GM12878 (cell line): ENCODE data around the gene WDR11. TPM values are rescaled to one million over a fixed set of nuclear protein-coding genes. Genes with fewer than 3 reads are reported as not detected.

ENCODE experiments used
- ATAC-seq: fragments of 200-7000 bp; cut with Tn5 transposase; 3 replicates; pipeline ENCODE4 v1.9.1; 2020; ENCODE audit warnings: mild to moderate bottlenecking, moderate library complexity
- BruUV-seq: library from RNA; stranded (reverse); fragments of 400-500 nt; replicated peaks from 2 replicates; lab custom pipeline; 2021; lab: Mats Ljungman, UMichigan
- CTCF ChIA-PET: fragments of 300-600 bp; sonication (Branson Sonifier 250); formaldehyde crosslinking; extraction: SDS; loops from one replicate; lab custom pipeline; 2021; ENCODE audit warnings: inconsistent platforms; lab: Yijun Ruan, JAX
- POLR2A ChIA-PET: fragments of 350-600 bp; formaldehyde crosslinking; extraction: SDS; loops from one replicate; lab custom pipeline; 2021; ENCODE audit warnings: inconsistent platforms; lab: Charles Lee
- RAD21 ChIA-PET: fragments of 300-600 bp; sonication (Branson Sonifier 250); formaldehyde crosslinking; loops from one replicate; lab custom pipeline; 2023; ENCODE audit warnings: antibody characterized with exemption; ENCODE audit not compliant: unreplicated experiment; lab: Charles Lee
- SMC1A ChIA-PET: fragments of 300-600 bp; sonication (Branson Sonifier 250); formaldehyde crosslinking; loops from one replicate; lab custom pipeline; 2023; ENCODE audit not compliant: unreplicated experiment, uncharacterized antibody; lab: Charles Lee
- DNase-seq: peaks from one replicate; pipeline ENCODE4 v3.0.0-alpha.2; 2011; ENCODE audit warnings: low read depth, low spot score
- FAIRE-seq: peaks from 3 replicates; lab custom pipeline; 2011; peaks lifted over from hg19 to GRCh38; lab: Jason Lieb, UNC
- H2AFZ ChIP-seq: 2 replicates; pipeline ENCODE4 v1.6.0; 2011; ENCODE audit warnings: low read depth, low read length, control low read depth; ENCODE audit not compliant: control insufficient read depth
- H3K27ac ChIP-seq: 2 replicates; pipeline ENCODE4 v1.5.1; 2011; ENCODE audit warnings: control low read depth; ENCODE audit not compliant: control insufficient read depth, insufficient read depth
- H3K27me3 ChIP-seq, 2 experiments: replicated peaks in 1 of 2; 2 replicates each; pipeline versions ENCODE4 v1.6.0 to v1.6.1; 2011; ENCODE audit warnings: low read length in 1 of 2; ENCODE audit not compliant: control insufficient read depth in 2 of 2, insufficient read depth in 2 of 2
- H3K36me3 ChIP-seq, 2 experiments: 2 replicates each; pipeline ENCODE4 v1.5.1; 2011; ENCODE audit warnings: low read length in 1 of 2; ENCODE audit not compliant: control insufficient read depth in 2 of 2, insufficient read depth in 2 of 2
- H3K4me1 ChIP-seq: 2 replicates; pipeline ENCODE4 v1.6.1; 2011; ENCODE audit warnings: mild to moderate bottlenecking, low read length, moderate library complexity, mixed read lengths; ENCODE audit not compliant: control insufficient read depth, insufficient read depth
- H3K4me2 ChIP-seq: 2 replicates; pipeline ENCODE4 v1.6.0; 2011; ENCODE audit warnings: control low read depth; ENCODE audit not compliant: control insufficient read depth, insufficient read depth
- H3K4me3 ChIP-seq: fragments of 200-600 bp; sonication (generic); 2 replicates; pipeline ENCODE4 v1.5.1; 2016
- H3K79me2 ChIP-seq: 2 replicates; pipeline ENCODE4 v1.6.0; 2011; ENCODE audit warnings: low read length; ENCODE audit not compliant: control insufficient read depth, insufficient read depth
- H3K9ac ChIP-seq: 2 replicates; pipeline ENCODE4 v1.8.0; 2011; ENCODE audit warnings: low read length, control low read depth, mixed read lengths; ENCODE audit not compliant: control insufficient read depth, insufficient read depth
- H3K9me3 ChIP-seq: replicated peaks from 3 replicates; pipeline ENCODE4 v1.5.1; 2011; ENCODE audit warnings: mild to moderate bottlenecking, low read length; ENCODE audit not compliant: control insufficient read depth, insufficient read depth
- H4K20me1 ChIP-seq: 2 replicates; pipeline ENCODE4 v1.6.0; 2011; ENCODE audit not compliant: control insufficient read depth, insufficient read depth
- BACH1 ChIP-seq: fragments of 450-650 bp; IDR thresholded peaks from 2 replicates; pipeline ENCODE4 v1.6.1; 2017; ENCODE audit warnings: mild to moderate bottlenecking, borderline replicate concordance
- CBX5 ChIP-seq: sonication (generic); IDR thresholded peaks from 2 replicates; pipeline ENCODE4 v1.6.1; 2016; ENCODE audit warnings: low read depth, moderate library complexity, mild to moderate bottlenecking, inconsistent platforms
- CREB1 ChIP-seq: IDR thresholded peaks from 2 replicates; pipeline ENCODE4 v1.6.1; 2012; ENCODE audit warnings: low read depth, mild to moderate bottlenecking, inconsistent platforms
- EGR1 ChIP-seq, 2 experiments: IDR thresholded peaks; 1 replicate in 1 of 2; 2 replicates in 1 of 2; pipeline ENCODE4 v1.6.1; 2011 to 2012; ENCODE audit warnings: low read depth in 2 of 2, low read length in 2 of 2, borderline replicate concordance in 1 of 2, mild to moderate bottlenecking in 1 of 2, moderate library complexity in 1 of 2
- NR2C2 ChIP-seq: IDR thresholded peaks from 2 replicates; pipeline ENCODE4 v1.6.1; 2011; ENCODE audit warnings: borderline replicate concordance, low read depth; ENCODE audit not compliant: control insufficient read depth, insufficient read length
- SP1 ChIP-seq: IDR thresholded peaks from one replicate; pipeline ENCODE4 v1.6.1; 2011; ENCODE audit warnings: low read depth, low read length
- TAF1 ChIP-seq: IDR thresholded peaks from 2 replicates; pipeline ENCODE4 v1.6.1; 2011; ENCODE audit warnings: mild to moderate bottlenecking, low read depth, low read length, borderline replicate concordance
- TCF3 ChIP-seq: IDR thresholded peaks from 2 replicates; pipeline ENCODE4 v1.6.1; 2012; ENCODE audit warnings: low read depth, mild to moderate bottlenecking, low read length, borderline replicate concordance; ENCODE audit not compliant: insufficient read depth
- YBX1 ChIP-seq: fragments of 450-650 bp; IDR thresholded peaks from 2 replicates; pipeline ENCODE4 v1.6.1; 2016; ENCODE audit warnings: antibody characterized with exemption
- ZNF274 ChIP-seq: IDR thresholded peaks from one replicate; pipeline ENCODE4 v1.8.0; 2011; ENCODE audit not compliant: insufficient read length, insufficient read depth
- WGBS: methylation state at CpG from one replicate; pipeline ENCODE4 v1.1.6; 2016; ENCODE audit warnings: low lambda C conversion rate; ENCODE audit not compliant: insufficient replicate concordance, insufficient coverage; ENCODE audit errors: missing lambda C conversion rate; 5-methylcytosine and 5-hydroxymethylcytosine counted together
- in situ Hi-C: fragments of 300-500 bp; cut with MboI; formaldehyde crosslinking; loops from 9 replicates; pipeline ENCODE4 v1.14.3; 2018; ENCODE audit warnings: mixed read lengths
- intact Hi-C: fragments of 100-400 bp; cut with micrococcal nuclease; formaldehyde crosslinking; loops from one replicate; pipeline ENCODE4 v1.14.2; 2022; ENCODE audit not compliant: unreplicated experiment
- polyA plus RNA-seq, 11 experiments: library from polyadenylated mRNA; depleted of rRNA in 4 of 11; unstranded in 6 of 11; stranded (reverse) in 5 of 11; fragments of >200 nt; fragmentation: Nextera tagmentation in 4 of 11; fragmentation: Illumina TruSeq in 1 of 11; extraction: Ambion mirVana in 4 of 11; extraction: Trizol in 1 of 11; gene quantifications; 1 replicate in 1 of 11; 2 replicates in 10 of 11; pipeline versions ENCODE4 v1.2.1 to v1.2.3, GENCODE V29; 2011 to 2016; ENCODE audit warnings: inconsistent platforms in 2 of 11, missing spikeins in 2 of 11, low read depth in 1 of 11
- total RNA-seq, 4 experiments: library from RNA; depleted of rRNA in 3 of 4; stranded (reverse); fragments of >200 nt in 3 of 4; fragmentation: Illumina TruSeq in 1 of 4; extraction: Trizol in 1 of 4; gene quantifications; 2 replicates each; pipeline versions ENCODE4 v1.2.1 to v1.2.3, GENCODE V29; 2013 to 2021
- TF ChIP-seq, protein P1 (sequence below): fragments of 450-650 bp; formaldehyde crosslinking; IDR thresholded peaks from 2 replicates; pipeline ENCODE4 v1.4.0; 2020; ENCODE audit warnings: mild to moderate bottlenecking, moderate library complexity

WDR11 gene
- total and polyA plus RNA-seq, 10 of the 15 experiments (the other 5 are each of a cell fraction or from before 2014, with no cell fraction given): 21.3 to 132 (median 42.6) TPM

DNA sequence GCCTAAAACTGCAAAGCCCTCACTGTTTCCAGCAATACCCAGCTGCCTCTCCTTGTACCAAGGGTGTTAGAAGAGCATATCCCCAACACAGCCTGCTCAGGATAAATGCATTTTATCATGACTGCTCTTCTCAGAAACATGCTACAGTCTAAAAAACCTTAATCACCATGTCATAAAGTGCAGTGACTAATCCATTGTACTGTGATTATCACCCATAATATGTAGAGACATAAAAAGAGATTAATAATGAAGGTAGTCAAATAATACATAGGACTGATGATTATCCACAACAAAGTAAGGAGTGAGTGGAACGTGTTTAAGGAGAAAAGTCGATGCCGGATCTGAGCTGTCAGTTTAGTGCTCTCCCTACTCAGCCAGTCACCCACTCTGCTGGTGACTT lies 12.2 kb upstream of the WDR11 start:
- Histone ChIP-seq H3K27ac (no peak overlapping the region), H3K4me3 (no peak overlapping the region), H4K20me1 (no peaks in the 10 kb centered on the region), H2AFZ (no peak overlapping the region), H3K4me1 (no peaks in the 10 kb centered on the region), H3K79me2 (no peaks in the 10 kb centered on the region), H3K4me2 (no peak overlapping the region), H3K9me3 (no peaks in the 10 kb centered on the region), H3K9ac (no peak overlapping the region), H3K36me3 (no peaks in the 10 kb centered on the region), H3K27me3 (no peaks in the 10 kb centered on the region)
- ChIA-PET CTCF (interaction anchor here (6.9 kb wide), 1 partner anchor 14 kb away, joined by 28 read pairs; no protein-coding TSS in a partner anchor), POLR2A (no interaction called here), SMC1A (no interaction called here), RAD21 (no interaction called here)
- BruUV-seq: no TSS peak
- TF ChIP-seq CREB1: no peak
- no peak for TF ChIP-seq CBX5
- no peak for TF ChIP-seq ZNF274
- no peak for TF ChIP-seq BACH1
- no peak for TF ChIP-seq TAF1
- TF ChIP-seq, protein P1, sequence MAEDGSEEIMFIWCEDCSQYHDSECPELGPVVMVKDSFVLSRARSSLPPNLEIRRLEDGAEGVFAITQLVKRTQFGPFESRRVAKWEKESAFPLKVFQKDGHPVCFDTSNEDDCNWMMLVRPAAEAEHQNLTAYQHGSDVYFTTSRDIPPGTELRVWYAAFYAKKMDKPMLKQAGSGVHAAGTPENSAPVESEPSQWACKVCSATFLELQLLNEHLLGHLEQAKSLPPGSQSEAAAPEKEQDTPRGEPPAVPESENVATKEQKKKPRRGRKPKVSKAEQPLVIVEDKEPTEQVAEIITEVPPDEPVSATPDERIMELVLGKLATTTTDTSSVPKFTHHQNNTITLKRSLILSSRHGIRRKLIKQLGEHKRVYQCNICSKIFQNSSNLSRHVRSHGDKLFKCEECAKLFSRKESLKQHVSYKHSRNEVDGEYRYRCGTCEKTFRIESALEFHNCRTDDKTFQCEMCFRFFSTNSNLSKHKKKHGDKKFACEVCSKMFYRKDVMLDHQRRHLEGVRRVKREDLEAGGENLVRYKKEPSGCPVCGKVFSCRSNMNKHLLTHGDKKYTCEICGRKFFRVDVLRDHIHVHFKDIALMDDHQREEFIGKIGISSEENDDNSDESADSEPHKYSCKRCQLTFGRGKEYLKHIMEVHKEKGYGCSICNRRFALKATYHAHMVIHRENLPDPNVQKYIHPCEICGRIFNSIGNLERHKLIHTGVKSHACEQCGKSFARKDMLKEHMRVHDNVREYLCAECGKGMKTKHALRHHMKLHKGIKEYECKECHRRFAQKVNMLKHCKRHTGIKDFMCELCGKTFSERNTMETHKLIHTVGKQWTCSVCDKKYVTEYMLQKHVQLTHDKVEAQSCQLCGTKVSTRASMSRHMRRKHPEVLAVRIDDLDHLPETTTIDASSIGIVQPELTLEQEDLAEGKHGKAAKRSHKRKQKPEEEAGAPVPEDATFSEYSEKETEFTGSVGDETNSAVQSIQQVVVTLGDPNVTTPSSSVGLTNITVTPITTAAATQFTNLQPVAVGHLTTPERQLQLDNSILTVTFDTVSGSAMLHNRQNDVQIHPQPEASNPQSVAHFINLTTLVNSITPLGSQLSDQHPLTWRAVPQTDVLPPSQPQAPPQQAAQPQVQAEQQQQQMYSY (CRISPR knock-in tag): no peak
- TF ChIP-seq NR2C2: no peak
- no peak for TF ChIP-seq TCF3
- no peak for TF ChIP-seq SP1
- no peak for TF ChIP-seq YBX1
- TF ChIP-seq EGR1 (IDR thresholded peaks at IDR 0.05; ENCODE audit: borderline replicate concordance in 1 of 2, low read depth in 2 of 2, low read length in 2 of 2): no peak
- WGBS: 79% methylated on average over 3 of the region's 3 CpGs
- DNase-seq (no peak), FAIRE-seq (no peak), ATAC-seq (no peak)
- intact Hi-C loops: no loop called here
- in situ Hi-C loops: no loop called here
